ENCODE measurements around the gene CLSTN1.
"Not testable (repeated sequence)": the region's sequence is repeated elsewhere in the genome, so short reads cannot be mapped to it uniquely, and the experiment has no call there.

The CLSTN1 gene

DNA sequence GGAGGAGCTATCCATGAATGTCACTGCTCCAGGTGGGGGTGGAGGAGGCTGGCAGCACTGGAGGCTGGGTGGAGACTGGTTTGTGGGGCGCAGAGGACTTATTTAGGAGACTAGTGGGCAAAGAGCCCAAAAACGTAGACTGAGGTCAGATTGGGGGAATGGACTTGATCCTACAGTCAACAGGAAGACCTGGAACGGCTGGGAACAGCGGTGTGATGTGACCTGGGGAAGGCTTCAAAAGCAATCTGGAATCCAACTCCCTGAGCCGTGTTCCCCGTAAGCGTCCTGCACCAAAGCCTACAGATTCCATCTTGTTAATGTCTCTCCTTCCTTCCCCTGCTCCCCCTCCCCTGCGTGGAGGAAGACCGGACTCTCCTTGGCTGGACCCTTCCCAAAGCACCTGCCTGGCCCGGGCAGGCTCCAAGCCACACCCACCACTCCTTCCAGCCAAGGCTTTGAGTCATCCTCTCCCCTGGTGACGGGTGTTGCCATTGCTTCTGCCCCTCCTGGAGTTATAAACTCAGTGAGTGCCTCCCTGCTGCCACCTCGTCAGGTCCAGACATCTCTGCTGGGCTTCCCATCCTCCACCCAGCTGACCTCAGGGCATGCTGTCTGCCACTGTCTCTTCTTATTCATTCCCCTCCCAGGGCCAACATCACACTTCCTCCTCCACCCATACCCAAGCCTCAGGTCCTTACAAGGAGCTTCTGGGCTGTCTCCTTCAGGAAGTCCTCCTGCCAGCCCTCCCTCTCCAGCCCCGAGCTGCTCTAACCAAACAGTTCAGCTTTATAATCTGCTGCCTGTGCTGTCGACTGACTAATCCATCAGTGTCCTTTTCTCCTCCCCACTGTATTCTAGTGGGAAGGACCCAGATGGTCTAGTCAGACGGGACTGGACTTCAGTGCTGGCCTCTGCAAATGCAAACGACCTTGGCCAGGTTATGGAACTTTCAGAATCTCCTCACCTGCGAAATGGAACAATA, 1.6 kb upstream of the CLSTN1 start:
- peak; percentile 66 for DNase-seq

DNA sequence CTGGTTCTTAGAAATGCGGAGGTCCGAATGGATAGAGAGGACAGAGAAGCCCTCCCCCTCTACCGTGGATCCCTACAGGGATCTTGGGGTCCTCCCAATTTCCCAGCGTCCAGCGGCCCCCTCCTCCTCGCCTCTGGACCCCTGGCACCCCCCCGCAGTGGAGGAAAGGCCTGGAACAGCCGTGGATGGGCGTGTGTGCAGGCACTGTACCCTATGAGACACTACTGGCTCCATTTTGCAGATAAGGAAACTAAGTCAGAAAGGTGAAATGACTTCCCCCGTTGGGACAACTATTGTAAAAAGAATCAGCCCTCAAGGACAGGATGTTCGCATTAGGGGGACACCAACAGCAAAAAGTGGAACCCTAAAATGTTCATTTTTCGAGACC, 931 bp upstream of the CLSTN1 start:
- DNase-seq: no peak

DNA sequence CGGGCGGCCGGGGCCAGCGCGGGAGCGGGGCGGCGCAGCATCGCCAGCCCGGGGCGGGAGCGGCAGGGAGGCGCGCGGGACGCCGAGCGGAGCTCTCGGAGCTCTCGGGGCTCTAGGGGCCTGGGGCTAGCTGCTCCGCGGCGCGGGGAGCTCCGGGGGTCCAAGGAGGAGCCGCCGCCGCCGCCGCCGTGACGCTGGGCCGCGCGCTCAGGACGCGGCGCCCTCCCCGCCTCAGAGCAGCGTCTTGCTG, 147 bp downstream of the CLSTN1 start:
- DNase-seq: no peak

DNA sequence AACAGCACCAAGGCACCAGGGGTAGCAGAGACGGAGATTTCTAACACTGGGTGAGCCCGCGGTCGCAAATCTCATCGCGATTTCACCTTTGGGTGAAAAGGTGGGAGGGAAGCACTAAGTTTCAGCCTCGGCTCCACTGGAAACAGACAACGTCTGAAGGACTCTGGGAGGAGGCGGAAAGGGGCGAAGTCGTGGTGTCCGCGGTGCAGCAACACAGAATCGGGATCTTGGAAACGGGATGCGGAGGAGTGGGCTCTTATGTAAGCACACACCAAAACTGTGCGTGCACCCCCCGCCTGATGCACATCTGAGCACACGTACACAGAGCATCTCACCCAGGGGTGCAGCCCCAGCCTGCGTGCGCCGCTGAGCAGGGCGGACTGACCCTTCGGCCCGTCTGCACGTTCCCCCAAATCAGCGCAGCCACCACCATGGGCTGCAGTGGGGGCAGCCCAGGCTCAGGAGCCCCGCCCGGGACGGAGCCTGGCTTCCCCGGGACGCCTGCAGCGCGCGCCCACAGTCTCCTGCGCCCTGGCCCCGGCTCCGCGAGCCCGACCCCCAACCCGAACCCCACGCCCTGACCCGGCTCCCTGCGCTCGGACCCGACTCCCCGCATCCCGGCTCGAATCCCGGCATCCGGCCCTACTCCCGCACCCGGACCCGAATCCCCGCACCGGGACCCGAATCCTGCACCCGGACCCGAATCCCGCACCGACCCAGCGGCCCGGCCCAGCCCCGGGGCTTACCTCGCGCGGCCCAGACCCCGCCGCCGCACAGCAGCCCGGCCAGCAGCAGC, 670 bp downstream of the CLSTN1 start:
- DNase-seq: no peak

DNA sequence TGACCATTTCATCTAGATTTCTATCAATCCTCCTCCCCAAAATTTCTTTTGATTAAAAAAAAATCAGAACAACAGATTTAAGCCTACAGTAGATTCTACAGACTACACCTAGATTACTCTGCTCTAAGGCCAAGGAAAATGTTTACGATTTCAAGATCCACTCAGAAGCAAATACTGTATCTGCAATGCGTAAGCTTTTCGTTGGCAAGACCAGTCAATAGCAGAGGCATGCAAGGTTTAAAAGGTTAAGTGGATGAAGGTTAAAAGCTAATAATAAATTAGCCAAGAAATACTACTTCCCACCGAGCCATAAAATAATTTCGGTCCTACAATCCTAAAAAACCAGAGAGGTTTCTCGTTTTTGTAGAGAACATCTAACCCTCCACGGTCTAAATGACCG, 1.3 kb downstream of the CLSTN1 start:
- DNase-seq: no peak

DNA sequence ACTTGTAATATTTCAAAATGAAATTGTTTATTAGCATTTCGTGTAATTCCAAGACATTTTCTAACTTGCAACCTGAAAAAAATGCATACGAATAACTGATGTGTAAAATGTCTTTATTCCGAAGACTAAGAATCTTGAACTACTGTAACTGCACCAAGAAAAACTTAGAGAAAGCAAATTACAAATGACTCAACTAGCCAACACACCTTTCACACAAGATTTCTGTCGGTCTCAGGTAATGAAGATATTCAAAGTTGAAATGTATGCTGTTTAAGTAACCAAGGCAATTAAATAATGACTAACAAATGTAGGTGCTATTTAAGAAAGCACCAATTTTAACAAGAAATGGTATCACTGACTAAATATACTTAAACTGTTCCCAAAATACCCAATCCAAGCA, 2.1 kb downstream of the CLSTN1 start:
- DNase-seq: no peak

- no peak for DNase-seq
Observed at GRCh38 chr1:9820521-9820920, 3.2 kb downstream of the CLSTN1 start.

DNA sequence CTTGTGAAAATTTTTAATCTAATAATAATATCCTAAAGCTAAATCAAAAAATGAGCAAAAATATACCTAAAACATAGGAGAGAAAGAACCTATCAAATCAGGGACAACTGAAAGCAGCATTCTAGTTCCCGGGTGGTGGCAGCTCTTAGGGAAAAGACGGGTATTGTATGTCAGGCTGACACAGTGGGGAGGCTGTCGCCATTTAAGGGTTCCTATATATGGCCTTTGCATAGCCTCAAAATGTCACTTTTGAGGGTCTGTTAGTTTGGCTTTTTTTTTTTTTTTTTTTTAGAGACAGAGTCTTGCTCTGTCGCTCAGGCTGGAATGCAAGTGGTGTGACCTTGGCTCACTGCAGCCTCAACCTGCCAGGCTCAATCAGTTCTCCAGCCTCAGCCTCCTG, 6.0 kb downstream of the CLSTN1 start:
- no peak for DNase-seq

DNA sequence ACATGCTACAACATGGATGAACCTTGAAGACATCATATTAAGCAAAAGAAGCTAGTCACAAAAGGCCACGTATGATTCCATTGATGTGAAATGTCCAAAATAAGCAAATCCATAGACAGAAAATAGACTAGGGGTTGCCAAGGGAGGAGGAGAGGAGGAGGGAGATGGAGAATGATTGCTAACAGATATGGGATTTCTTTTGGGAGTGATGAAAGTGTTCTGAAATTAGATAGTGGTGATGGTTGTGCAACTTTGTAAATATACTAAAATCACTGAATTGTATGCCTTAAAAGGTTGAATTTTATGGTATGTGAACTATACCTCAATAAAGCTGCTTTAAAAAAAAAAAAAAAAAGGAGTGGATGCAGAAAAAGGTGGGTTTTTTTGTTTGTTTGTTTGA, 7.6 kb downstream of the CLSTN1 start:
- no peak for DNase-seq

GRCh38 chr1:9815150-9815549, 8.6 kb downstream of the CLSTN1 start:
- no peak for DNase-seq

DNA sequence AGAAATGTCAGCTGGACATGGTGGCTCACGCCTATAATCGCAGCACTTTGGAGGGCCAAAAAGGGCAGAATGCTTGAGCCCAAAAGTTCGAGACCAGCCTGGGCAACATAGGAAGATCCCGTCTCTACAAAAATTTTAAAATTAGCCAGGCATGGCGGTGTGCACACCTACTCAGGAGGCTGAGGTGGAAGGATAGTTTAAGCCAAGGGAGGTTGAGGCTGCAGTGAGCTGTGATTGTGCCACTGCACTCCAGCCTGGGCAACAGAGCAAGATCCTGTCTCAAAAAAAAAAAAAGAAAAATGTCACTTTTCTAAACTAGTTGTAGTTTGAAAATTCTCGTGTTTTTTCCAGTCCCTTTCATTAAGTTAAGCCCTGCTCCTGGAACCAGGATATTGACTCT, 9.1 kb downstream of the CLSTN1 start:
- DNase-seq: no peak

DNA sequence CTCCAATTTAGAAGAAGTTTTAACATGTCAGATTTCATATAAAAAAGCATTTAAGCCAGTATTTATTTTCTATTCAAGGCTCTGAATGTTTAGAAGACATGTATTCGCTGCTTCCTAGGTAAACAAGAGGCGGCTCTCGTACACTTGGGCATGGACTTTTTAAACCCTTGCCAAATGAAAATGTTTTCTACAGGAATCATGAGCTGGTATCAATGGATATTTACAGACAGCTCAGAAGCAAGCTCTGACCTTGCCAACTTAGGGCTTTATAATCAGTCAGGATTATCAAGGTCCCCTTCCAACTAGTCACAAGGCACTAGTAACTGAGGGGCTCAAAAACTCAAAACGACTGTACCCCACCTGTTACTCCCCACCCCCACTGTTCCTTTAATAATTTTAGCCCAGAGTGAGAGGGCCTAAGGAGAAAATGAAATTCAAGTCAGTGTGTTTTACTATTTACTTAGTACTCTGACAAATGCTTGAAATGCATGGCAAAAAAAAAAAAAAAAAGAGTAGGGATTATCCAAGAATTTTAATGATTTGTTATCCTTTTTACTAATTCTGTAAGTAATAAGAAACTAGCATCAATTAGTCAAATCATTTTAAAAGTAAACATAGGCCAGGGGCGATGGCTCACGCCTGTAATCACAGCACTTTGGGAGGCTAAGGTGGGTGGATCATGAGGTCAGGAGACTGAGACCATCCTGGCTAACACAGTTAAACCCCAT, 12.4 kb downstream of the CLSTN1 start:
- DNase-seq: no peak

DNA sequence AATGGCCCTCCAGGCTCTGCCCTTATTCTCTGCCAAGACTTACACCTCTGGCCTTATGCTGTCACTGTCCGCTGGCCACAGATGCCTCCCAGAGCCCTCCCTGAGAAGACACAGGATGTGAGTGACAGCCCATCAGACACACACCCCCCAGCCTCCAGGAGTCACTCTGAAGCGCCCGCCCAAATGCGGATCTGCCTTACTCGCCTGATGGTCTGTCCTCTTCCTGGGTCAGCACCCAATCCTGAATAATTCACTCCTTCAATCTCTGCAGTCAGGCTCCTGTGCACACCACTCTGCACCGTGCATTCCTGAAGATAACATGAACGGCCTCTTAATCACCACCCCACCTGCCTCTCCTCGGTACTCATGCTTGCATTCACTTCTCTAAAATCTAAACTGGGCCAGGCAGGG, 14.7 kb downstream of the CLSTN1 start:
- no peak for DNase-seq

DNA sequence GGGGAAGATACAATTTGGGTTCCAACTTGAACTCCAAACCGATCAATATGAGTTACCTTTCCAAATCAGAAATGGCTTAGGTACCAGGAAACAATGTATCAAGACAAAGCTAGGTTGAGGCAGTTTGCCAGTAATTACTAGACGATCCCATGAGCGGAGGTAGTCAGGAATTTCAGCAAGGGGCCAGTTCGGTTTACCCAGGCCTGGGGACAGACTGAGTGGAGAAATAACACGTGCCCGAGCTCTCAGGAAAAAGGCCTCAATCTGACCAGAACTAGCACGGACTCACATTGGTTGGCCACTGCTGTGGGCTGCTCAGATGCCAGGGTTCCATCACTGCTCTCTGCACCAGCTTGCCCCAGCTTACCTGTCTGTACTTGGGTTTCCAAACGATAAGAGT, 15.3 kb downstream of the CLSTN1 start:
- no peak for DNase-seq

GRCh38 chr1:9807541-9807940, 16.2 kb downstream of the CLSTN1 start:
- DNase-seq: no peak

DNA sequence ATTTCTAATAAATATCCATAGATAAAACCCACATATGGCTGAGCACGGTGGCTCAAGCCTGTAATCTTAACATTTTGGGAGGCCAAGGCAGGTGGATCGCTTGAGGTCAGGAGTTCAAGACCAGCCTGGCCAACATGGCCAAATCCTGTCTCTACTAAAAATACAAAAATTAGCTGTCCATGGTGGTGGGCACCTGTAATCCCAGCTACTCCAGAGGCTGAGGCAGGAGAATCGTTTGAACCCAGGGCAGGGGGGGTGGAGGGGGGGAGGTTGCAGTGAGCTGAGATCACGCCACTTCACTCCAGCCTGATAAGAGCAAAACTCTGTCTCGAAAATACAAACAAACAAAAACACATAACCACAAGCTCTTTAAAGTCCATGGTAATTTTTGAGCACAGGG, 17.8 kb downstream of the CLSTN1 start:
- DNase-seq: not testable (repeated sequence)

DNA sequence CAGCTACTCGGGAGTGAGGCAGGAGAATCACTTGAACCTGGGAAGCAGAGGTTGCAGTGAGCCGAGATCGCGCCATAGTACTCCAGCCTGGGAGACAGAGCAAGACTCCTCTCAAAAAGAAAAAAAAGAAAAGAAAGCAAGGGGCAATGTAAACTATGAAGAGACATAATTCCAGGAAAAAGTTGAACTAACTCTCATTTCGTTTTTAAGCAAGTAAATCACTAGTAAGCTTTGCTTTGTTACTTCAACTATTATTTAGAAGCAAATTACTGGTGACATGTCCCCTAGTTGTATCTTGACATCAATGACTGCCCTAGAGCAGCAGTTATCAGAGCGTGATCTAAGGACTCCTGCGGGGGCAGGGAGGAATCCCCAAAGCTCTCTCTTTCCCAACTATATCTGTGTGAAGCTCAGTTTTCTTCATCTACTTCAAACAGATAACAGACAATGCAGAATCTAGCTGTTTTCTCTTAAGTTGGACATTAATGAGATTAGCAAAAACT, 18.7 kb downstream of the CLSTN1 start:
- DNase-seq: no peak

DNA sequence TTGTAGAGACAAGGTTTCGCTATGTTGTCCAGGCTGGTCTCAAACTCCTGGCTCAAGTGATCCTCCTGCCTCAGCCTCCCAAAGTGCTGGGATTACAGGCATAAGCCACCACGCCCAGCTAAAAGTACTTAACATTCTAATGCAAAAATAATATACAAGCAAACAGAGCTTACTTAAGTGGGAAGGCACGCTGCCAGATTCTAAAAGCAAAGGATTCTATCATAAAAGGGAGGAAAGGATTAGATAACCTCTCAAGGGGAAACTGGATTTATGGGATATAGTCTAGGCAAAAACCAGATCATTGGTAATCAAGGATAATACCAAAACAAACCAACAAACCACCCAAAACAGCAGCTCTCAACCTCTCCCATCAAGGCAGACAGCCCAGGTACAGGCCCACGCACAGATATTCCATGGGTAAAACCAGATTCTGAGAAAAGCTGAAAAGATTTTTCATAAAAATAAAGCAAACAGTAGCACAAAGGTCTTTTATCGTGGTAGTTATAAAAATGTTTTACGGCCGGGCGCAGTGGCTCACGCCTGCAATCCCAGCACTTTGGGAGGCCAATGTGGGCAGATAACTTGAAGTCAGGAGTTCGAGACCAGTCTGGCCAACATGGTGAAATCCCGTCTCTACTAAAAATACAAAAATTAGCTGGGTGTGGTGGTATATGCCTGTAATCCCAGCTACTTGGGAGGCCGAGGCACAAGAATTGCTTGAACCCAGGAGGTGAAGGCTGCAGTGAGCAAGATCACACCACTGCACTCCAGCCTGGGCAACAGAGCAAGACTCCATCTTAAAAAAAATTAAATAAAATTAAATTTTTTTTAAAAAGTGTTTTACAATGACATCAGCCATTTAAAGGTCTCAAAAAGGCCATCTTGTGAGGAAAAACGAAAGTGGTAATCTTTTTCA, 20.5 kb downstream of the CLSTN1 start:
- DNase-seq: not testable (repeated sequence)

- no peak for DNase-seq
Observed at GRCh38 chr1:9801909-9802308, 21.9 kb downstream of the CLSTN1 start.

DNA sequence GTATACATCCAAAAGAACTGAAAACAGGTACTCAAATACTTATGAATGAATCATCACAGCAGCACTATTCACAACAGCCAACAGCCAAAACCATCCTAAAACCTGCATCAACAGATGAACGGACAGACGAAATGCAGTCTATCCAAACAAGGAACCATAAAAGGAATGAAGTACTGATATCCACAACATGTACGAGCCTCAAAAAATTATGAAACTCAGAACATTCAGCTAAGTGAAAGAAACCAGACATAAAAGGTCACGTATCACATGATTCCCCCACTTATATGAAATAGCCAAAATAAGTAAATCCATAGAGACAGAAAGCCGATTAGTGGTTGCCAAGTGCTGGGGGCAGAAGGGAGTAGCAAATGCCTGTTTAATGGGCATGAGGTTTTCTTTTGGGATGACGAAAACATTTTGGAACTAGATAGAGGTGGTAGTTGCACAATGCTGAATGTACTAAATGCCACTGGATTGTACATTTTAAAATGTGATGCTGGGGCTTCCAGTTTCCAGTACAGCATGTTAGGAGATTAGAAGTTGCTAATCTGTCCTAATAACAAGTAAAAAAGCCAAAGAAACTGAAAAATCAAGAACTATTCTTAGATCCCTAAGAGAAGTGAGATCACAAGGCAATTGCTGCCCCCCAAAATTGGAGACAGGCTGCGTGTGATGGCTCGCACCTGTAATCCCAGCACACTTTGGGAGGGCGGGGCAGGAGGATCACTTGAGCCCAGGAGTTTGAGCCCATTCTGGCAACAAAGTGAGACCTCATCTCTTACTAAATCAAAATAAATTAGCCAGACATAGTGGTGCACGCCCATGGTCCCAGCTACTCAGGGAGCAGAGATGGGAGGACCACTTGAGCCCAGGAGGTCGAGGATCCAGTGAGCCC, 25.3 kb downstream of the CLSTN1 start:
- no peak for DNase-seq

DNA sequence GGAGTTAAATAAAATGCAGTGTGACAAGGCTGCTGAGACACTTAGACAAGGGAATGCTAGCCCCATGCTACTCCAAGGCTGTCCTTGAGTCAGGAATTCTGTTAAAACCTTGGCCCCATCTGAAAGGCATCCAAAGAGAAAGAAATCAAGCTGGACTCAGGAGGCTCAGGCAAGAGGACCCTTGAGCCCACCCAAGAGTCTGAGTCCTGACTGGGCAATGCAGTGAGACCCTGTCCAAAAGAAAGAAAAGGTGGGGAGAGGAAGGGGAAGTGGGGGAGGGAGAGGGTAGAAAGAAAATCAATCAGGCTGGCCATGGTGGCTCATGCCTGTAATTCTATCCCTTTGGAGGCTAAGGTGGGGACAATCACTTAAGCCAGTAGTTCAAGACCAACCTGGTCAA, 26.7 kb downstream of the CLSTN1 start:
- no peak for DNase-seq

Measured in DMS153 (cell line).